Trophoblast cell (in vitro differentiated cells and primary cell): Measurements from ENCODE around the gene SGCB.

ENCODE experiments used
- DNase-seq, 2 donors: peaks; one replicate each; pipeline ENCODE4 v3.0.0-alpha.2; 2016
- H2AFZ ChIP-seq: 2 replicates; pipeline ENCODE4 v1.6.1; 2013; ENCODE audit warnings: low read length, moderate library complexity, mild to moderate bottlenecking; ENCODE audit not compliant: insufficient read depth, poor library complexity
- H2AK5ac ChIP-seq: 2 replicates; pipeline ENCODE4 v1.6.1; 2013; ENCODE audit warnings: mild to moderate bottlenecking, low read length
- H2BK120ac ChIP-seq: 2 replicates; pipeline ENCODE4 v1.6.1; 2013; ENCODE audit warnings: low read length, mild to moderate bottlenecking, moderate library complexity; ENCODE audit not compliant: insufficient read depth, poor library complexity
- H2BK12ac ChIP-seq: 2 replicates; pipeline ENCODE4 v1.6.1; 2013; ENCODE audit warnings: mild to moderate bottlenecking, low read length, moderate library complexity
- H2BK5ac ChIP-seq: 2 replicates; pipeline ENCODE4 v1.6.1; 2013; ENCODE audit warnings: low read length, low read depth, moderate library complexity, mild to moderate bottlenecking; ENCODE audit not compliant: poor library complexity
- H3K14ac ChIP-seq: 2 replicates; pipeline ENCODE4 v1.6.1; 2013; ENCODE audit warnings: mild to moderate bottlenecking, low read length
- H3K18ac ChIP-seq: 2 replicates; pipeline ENCODE4 v1.6.1; 2013; ENCODE audit warnings: mild to moderate bottlenecking, low read length
- H3K23ac ChIP-seq: 2 replicates; pipeline ENCODE4 v1.6.1; 2013; ENCODE audit warnings: low read length
- H3K27ac ChIP-seq: 2 replicates; pipeline ENCODE4 v1.5.1; 2013; ENCODE audit warnings: low read depth, mild to moderate bottlenecking, inconsistent platforms, low read length, moderate library complexity
- H3K27me3 ChIP-seq: 2 replicates; pipeline ENCODE4 v1.6.1; 2013; ENCODE audit warnings: inconsistent platforms, mild to moderate bottlenecking, low read length, moderate library complexity; ENCODE audit not compliant: insufficient read depth
- H3K36me3 ChIP-seq, 2 experiments: 1 replicate in 1 of 2; 2 replicates in 1 of 2; pipeline ENCODE4 v1.6.1; 2013; ENCODE audit warnings: low read length in 2 of 2, mild to moderate bottlenecking in 2 of 2, moderate library complexity in 1 of 2; ENCODE audit not compliant: insufficient read depth in 2 of 2, control insufficient read depth in 1 of 2
- H3K4ac ChIP-seq: 2 replicates; pipeline ENCODE4 v1.6.1; 2013; ENCODE audit warnings: low read depth, mild to moderate bottlenecking, low read length, moderate library complexity
- H3K4me1 ChIP-seq, 2 experiments: 1 replicate in 1 of 2; 2 replicates in 1 of 2; pipeline ENCODE4 v1.6.1; 2013; ENCODE audit warnings: low read length in 2 of 2, mild to moderate bottlenecking in 2 of 2, moderate library complexity in 1 of 2; ENCODE audit not compliant: insufficient read depth in 2 of 2, control insufficient read depth in 1 of 2
- H3K4me2 ChIP-seq: 2 replicates; pipeline ENCODE4 v1.6.1; 2013; ENCODE audit warnings: inconsistent platforms, mild to moderate bottlenecking, low read length, moderate library complexity
- H3K4me3 ChIP-seq: 2 replicates; pipeline ENCODE4 v1.5.1; 2013; ENCODE audit warnings: mild to moderate bottlenecking, low read depth, low read length, inconsistent platforms
- H3K79me1 ChIP-seq: one replicate; pipeline ENCODE4 v1.6.1; 2013; ENCODE audit warnings: low read length
- H3K79me2 ChIP-seq: 2 replicates; pipeline ENCODE4 v1.6.1; 2013; ENCODE audit warnings: low read length, mild to moderate bottlenecking; ENCODE audit not compliant: control insufficient read depth, insufficient read depth, poor library complexity
- H3K9ac ChIP-seq: 2 replicates; pipeline ENCODE4 v1.6.1; 2013; ENCODE audit warnings: mild to moderate bottlenecking, low read length
- H3K9me3 ChIP-seq: 2 replicates; pipeline ENCODE4 v1.6.1; 2013; ENCODE audit warnings: low read depth, mild to moderate bottlenecking, control low read depth, inconsistent platforms, low read length; ENCODE audit not compliant: insufficient read depth
- H4K12ac ChIP-seq: 2 replicates; pipeline ENCODE4 v1.6.1; 2013; ENCODE audit warnings: low read depth, mild to moderate bottlenecking, low read length, moderate library complexity
- H4K8ac ChIP-seq: 2 replicates; pipeline ENCODE4 v1.6.1; 2013; ENCODE audit warnings: low read depth, mild to moderate bottlenecking, low read length, moderate library complexity
- H4K91ac ChIP-seq: one replicate; pipeline ENCODE4 v1.6.1; 2013; ENCODE audit warnings: low read depth, mild to moderate bottlenecking, low read length, moderate library complexity
- WGBS: extraction: QIAGEN DNeasy Blood & Tissue Kit; methylation state at CpG from one replicate; pipeline ENCODE4 v1.1.7; 2013; ENCODE audit warnings: missing lambda C conversion rate; ENCODE audit not compliant: insufficient read length, insufficient coverage; ENCODE audit errors: extremely low coverage; 5-methylcytosine and 5-hydroxymethylcytosine counted together

SGCB gene

GRCh38 chr4:52006887-52007286 is 31.2 kb downstream of the SGCB start:
- no CpG with 5 or more reads among the region's 4 CpGs for WGBS
- H3K9ac ChIP-seq: no peak overlapping the region

GRCh38 chr4:52005604-52006273 is 32.4 kb downstream of the SGCB start:
- no peak overlapping the region for H3K18ac ChIP-seq
- H3K4me3 ChIP-seq: no peak overlapping the region
- H2BK5ac ChIP-seq: no peak overlapping the region
- H3K14ac ChIP-seq: no peak overlapping the region
- H2AK5ac ChIP-seq: no peak overlapping the region
- no peaks in the 10 kb centered on the region for H3K9me3 ChIP-seq
- H3K79me1 ChIP-seq: no peaks in the 10 kb centered on the region
- H3K79me2 ChIP-seq: no peaks in the 10 kb centered on the region
- H3K36me3 ChIP-seq: no peaks in the 10 kb centered on the region
- H3K27me3 ChIP-seq: no peaks in the 10 kb centered on the region
- H3K23ac ChIP-seq: no peak overlapping the region
- no peak overlapping the region for H3K27ac ChIP-seq
- no peak overlapping the region for H4K8ac ChIP-seq
- H4K12ac ChIP-seq: no peak overlapping the region
- H2BK12ac ChIP-seq: no peak overlapping the region
- no CpG with 5 or more reads among the region's 2 CpGs for WGBS
- no peak overlapping the region for H2BK120ac ChIP-seq
- DNase-seq: no peak
- no peak overlapping the region for H2AFZ ChIP-seq
- no peak overlapping the region for H4K91ac ChIP-seq
- H3K9ac ChIP-seq: no peak overlapping the region
- H3K4ac ChIP-seq: no peak overlapping the region
- H3K4me1 ChIP-seq: no peaks in the 10 kb centered on the region
- no peak overlapping the region for H3K4me2 ChIP-seq

More at GRCh38 chr4:52006887-52007286, 31.2 kb downstream of the SGCB start:
- Histone ChIP-seq H2BK5ac (no peak overlapping the region), H3K4me3 (no peak overlapping the region), H3K27ac (no peak overlapping the region), H3K4ac (no peak overlapping the region), H3K9me3 (no peaks in the 10 kb centered on the region), H3K4me1 (no peaks in the 10 kb centered on the region), H2AK5ac (no peak overlapping the region), H2AFZ (no peak overlapping the region), H3K79me2 (no peaks in the 10 kb centered on the region), H3K79me1 (no peaks in the 10 kb centered on the region), H3K36me3 (no peaks in the 10 kb centered on the region), H2BK120ac (no peak overlapping the region), H4K91ac (no peak overlapping the region), H2BK12ac (no peak overlapping the region), H3K27me3 (no peaks in the 10 kb centered on the region), H3K4me2 (no peak overlapping the region), H3K14ac (no peak overlapping the region), H3K18ac (no peak overlapping the region), H4K8ac (no peak overlapping the region), H4K12ac (no peak overlapping the region), H3K23ac (no peak overlapping the region)
- DNase-seq: no peak

GRCh38 chr4:52004414-52004813 is 33.7 kb downstream of the SGCB start:
- no peak overlapping the region for H4K91ac ChIP-seq
- no peak overlapping the region for H2AFZ ChIP-seq
- H3K4me3 ChIP-seq: no peak overlapping the region

GRCh38 chr4:52001616-52002015 is 36.5 kb downstream of the SGCB start:
- no CpG with 5 or more reads among the region's 2 CpGs for WGBS
- H3K9me3 ChIP-seq: no peaks in the 10 kb centered on the region

More at GRCh38 chr4:52004414-52004813, 33.7 kb downstream of the SGCB start:
- no peaks in the 10 kb centered on the region for H3K79me1 ChIP-seq
- H2BK5ac ChIP-seq: no peak overlapping the region
- H3K27ac ChIP-seq: no peak overlapping the region
- H3K9me3 ChIP-seq: no peaks in the 10 kb centered on the region
- H3K79me2 ChIP-seq: no peaks in the 10 kb centered on the region
- no peak overlapping the region for H3K14ac ChIP-seq
- no peak overlapping the region for H2BK120ac ChIP-seq
- no peak overlapping the region for H4K8ac ChIP-seq
- H4K12ac ChIP-seq: no peak overlapping the region
- H2BK12ac ChIP-seq: no peak overlapping the region
- H3K23ac ChIP-seq: no peak overlapping the region
- no peak overlapping the region for H3K9ac ChIP-seq
- no peak overlapping the region for H2AK5ac ChIP-seq
- H3K18ac ChIP-seq: no peak overlapping the region
- no peak for DNase-seq
- no peaks in the 10 kb centered on the region for H3K36me3 ChIP-seq
- H3K4me2 ChIP-seq: no peak overlapping the region
- H3K4ac ChIP-seq: no peak overlapping the region
- H3K4me1 ChIP-seq: no peaks in the 10 kb centered on the region
- H3K27me3 ChIP-seq: no peaks in the 10 kb centered on the region

More at GRCh38 chr4:52001616-52002015, 36.5 kb downstream of the SGCB start:
- Histone ChIP-seq H2AK5ac (no peak overlapping the region), H3K36me3 (no peaks in the 10 kb centered on the region), H3K4me3 (no peak overlapping the region), H3K27me3 (no peaks in the 10 kb centered on the region), H3K79me2 (no peaks in the 10 kb centered on the region), H2AFZ (no peak overlapping the region), H3K4me2 (no peak overlapping the region), H3K4ac (no peak overlapping the region), H3K23ac (no peak overlapping the region), H3K79me1 (no peaks in the 10 kb centered on the region), H3K14ac (no peak overlapping the region), H3K18ac (no peak overlapping the region), H2BK12ac (no peak overlapping the region), H3K4me1 (no peaks in the 10 kb centered on the region), H3K9ac (no peak overlapping the region), H4K91ac (no peak overlapping the region), H3K27ac (no peak overlapping the region), H4K12ac (no peak overlapping the region), H2BK120ac (no peak overlapping the region), H4K8ac (no peak overlapping the region), H2BK5ac (no peak overlapping the region)
- no peak for DNase-seq
